GM18519 (cell line): ENCODE data around the gene FAS.

ENCODE experiments used
- ATAC-seq: cut with Tn5 transposase; IDR thresholded peaks from one replicate; pipeline ENCODE4 v1.9.1; 2021; ENCODE audit warnings: mild to moderate bottlenecking, moderate library complexity; ENCODE audit not compliant: unreplicated experiment, low FRiP score

The FAS gene

DNA sequence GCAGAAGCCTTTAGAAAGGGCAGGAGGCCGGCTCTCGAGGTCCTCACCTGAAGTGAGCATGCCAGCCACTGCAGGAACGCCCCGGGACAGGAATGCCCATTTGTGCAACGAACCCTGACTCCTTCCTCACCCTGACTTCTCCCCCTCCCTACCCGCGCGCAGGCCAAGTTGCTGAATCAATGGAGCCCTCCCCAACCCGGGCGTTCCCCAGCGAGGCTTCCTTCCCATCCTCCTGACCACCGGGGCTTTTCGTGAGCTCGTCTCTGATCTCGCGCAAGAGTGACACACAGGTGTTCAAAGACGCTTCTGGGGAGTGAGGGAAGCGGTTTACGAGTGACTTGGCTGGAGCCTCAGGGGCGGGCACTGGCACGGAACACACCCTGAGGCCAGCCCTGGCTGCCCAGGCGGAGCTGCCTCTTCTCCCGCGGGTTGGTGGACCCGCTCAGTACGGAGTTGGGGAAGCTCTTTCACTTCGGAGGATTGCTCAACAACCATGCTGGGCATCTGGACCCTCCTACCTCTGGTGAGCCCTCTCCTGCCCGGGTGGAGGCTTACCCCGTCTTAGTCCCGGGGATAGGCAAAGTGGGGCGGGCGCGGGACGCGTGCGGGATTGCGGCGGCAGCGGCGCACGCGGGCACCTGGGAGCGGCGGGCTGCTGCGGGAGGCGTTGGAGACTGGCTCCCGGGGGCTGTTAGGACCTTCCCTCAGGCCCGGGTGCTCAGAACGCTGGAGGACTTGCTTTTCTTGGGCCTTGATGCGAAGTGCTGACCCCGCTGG is at the start of gene FAS:
Gene FAS (plus strand): TSS at position 415 of the 777 bp plus-strand sequence. CDS start 79 bp downstream, at position 494.
- ATAC-seq = no peak

GRCh38 chr10:88941026-88941425 is 49.6 kb upstream of the FAS start:
- no peak for ATAC-seq

GRCh38 chr10:88943778-88944177 is 46.8 kb upstream of the FAS start:
- ATAC-seq = no peak

DNA sequence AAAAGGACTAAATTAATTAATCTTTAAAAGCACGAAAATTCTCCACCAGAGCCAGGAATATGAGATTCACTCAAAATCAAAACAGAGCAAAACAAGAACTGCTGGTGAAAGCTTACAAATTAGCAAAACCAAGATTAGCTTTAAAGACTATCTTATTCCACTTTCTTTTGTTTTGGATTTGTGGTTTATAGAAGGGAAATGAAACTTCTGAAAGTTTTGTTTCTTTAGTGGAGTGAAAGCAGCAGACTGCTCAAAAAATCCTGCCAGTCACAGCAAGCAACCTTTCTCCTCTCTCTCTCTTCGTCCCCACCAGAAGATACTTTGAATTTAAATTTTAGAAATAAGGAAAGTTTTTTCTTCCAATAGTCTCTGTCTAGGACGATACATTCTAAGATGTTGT is 45.8 kb upstream of the FAS start:
- no peak for ATAC-seq

DNA sequence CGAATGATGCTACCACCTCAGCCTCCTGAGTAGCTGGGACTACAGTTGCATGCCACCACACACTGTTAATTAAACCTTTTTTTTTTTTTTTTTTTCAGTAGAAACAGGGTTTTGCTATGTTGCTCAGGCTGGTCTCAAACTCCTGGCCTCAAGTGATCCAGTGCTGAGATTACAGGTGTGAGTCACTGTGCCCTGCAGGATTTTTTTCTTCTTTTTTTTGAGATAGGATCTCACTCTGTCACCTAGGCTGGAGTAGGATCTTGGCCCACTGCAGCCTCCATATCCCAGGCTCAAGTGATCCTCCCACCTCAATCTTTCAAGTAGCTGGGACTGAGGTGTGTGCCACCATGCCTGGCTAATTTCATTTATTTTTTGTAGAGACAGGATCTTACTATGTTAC is 44.4 kb upstream of the FAS start:
- ATAC-seq = no peak

DNA sequence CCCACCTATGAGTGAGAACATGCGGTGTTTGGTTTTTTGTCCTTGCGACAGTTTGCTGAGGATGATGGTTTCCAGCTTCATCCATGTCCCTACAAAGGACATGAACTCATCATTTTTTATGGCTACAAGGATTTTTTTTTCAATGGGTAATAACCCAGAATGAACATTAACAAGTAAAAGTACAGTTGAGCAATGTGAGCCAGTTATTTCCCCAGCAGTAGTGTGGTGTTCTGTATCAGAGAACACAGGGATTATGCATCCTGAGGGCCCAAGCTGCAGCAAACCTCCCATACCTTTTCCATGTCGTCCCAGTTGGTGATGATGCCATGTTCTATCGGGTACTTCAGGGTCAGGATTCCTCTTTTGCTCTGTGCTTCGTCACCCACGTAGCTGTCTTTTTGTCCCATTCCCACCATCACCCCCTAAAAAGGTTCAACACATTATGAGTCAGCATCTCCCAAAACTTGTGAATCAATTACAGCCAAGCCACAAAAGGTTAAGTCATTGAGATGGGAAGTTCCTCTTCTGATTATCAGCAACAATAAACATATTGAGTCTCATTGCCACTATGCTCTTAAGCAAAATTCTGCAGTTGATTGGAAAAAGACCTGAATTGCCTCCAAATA is 43.5 kb upstream of the FAS start:
- no peak for ATAC-seq

DNA sequence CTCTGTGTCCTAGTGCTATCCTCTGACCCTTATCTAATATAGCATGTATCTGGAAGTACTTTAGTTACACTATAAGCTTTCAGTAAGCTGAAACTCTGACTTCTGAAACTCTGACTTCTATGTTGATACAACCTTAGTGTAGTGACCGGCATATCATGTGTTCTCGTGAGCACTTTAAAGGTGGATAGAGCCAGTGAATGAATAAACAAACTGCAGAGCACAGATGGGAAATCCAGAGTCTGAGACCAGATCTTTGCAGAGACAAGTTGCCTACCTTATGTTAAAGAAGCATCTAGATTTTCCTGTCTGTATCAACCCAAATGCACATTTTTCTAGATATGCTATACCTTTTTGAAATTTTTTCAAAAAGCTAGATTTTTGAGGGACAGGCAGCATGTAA is 41.5 kb upstream of the FAS start:
- ATAC-seq = no peak

DNA sequence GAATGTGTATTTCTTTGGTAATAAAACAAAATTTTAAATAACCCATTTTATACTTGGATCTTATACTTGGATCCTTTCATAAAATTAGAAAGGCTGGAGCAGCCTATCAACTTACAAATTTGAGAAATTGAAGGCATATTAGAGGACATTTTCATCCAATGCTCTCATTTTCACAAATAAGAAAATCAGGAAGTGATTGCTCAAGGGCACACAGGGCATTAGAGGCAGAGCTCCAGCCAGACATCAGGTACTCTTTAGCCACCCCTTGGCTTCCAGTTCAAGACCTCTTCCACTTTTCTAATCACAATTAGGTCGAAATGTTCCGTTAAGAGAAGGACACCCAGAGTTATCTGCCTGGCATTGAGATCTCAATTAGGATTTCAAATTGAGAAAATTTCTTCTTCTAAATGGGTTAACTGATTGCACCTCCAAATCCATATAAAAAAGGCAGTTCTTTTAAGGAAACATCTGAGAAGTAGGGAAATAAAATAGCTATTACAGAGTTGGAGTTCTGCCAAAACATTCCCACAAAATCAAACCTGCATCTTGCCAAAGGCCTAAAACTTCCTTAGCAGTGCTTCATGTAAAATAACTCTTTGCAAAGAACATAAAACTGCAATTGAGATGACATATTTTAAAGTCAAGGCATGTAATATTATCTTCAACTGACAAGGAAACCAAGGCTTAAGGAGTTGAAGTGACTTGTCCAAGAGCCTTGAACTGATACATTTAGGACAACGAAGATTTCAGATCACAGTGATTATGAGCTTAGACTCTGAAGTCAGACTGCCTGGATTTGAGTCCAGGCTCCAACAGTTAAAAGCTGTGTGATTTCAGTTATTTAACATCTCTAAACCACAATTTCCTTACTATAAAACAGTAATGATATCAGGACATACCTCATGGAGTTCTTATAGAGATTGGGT is 40.4 kb upstream of the FAS start:
- ATAC-seq = no peak

DNA sequence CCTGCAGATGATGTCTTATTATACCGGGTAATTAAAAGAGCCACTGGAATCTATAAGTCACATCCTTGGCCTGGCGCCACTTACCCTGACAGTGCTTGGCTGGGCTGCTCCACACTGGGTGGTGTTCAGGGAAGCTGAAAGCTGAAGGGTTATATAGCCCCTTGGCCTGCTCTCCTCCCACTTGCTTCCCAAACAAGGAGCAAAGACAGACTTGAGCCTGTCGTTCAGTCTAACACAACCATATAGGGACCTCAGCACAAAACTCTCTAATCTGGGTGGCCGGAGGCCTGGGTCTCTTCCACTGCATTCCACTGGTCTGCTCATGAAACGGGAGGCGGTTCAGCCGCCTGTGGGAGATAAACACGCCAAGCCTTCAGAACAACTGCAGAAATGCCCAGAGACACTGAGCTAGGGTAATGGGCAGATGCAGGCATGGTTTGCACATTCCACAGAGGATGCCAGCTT is 37.9 kb upstream of the FAS start, which contains the start of gene ACTA2:
Gene ACTA2 (minus strand): TSS at position 127 of the 465 bp plus-strand sequence. CDS start 3,843 bp downstream, outside the sequence.
- ATAC-seq = no peak

- no peak for ATAC-seq
Measured at GRCh38 chr10:88953662-88954061, 36.9 kb upstream of the FAS start.

DNA sequence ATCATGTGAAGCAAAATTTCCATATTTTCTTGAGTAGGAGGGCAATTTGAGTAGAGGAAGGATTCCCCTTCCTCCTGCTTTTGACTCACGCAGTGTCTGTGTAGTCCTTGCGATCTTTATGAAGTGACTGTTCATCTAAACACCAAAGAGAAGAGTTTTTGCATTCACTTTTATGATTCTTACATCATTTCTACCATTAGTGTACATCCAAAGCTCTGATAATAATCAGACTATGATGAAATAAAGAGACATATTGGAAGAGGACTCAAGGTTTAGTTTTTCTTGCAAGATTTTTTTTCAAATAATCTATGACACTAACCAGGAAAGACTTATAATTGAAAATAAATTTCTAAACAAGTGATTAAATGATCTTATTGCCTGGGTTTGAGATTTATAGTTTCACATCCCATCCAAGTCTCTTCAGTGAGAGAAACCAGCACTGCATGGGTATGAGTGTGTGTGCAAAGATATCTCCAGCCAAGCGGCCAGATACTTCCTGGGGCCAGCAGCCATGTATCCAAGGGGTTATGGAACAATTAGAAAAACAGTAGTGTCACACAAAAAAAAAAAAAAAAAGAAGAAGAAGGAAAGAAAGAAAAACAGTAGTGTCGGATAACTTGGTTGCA is 36.0 kb upstream of the FAS start:
- ATAC-seq = no peak

- ATAC-seq = no peak
Measured at GRCh38 chr10:88957381-88957780, 33.2 kb upstream of the FAS start.

DNA sequence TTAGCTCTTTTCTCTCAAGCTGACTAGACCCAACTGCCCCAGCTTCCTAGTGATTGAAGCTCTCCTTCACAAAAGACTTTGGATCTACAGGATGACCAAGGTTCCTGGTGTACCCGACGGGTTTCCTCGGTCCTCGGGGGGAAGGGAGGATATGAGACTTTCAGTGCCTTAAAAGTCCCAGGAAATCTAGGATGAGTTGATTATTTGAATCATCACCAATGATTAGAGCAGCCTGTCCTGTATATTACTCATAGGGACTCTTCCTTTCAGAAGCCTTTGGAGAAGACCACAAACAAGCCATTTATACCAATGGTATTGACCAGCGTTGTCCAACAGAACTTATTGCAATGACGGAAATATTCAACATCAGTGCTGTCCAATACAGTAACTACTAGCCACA is 31.9 kb upstream of the FAS start:
- ATAC-seq = no peak

DNA sequence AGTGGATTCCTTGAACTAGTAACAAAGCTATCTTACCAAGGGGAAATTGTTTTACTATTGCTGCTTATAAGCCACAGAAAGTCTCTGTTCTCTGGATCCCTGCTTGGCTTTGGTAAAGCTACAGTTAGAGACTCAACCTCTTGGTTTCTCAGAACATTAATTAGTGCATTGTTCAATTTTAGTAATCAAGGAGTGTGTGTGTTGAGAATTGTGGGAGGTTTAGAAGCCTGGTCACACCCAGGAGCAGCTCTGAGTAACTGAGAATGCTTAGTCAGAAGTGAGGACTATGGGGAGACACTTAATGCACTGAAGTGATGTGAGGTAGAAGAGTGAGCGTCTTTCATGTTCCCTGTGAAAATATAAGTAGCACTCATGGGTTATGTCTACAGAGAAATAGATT is 29.8 kb upstream of the FAS start:
- ATAC-seq = no peak

- no peak for ATAC-seq
Measured at GRCh38 chr10:88961266-88961665, 29.3 kb upstream of the FAS start.

DNA sequence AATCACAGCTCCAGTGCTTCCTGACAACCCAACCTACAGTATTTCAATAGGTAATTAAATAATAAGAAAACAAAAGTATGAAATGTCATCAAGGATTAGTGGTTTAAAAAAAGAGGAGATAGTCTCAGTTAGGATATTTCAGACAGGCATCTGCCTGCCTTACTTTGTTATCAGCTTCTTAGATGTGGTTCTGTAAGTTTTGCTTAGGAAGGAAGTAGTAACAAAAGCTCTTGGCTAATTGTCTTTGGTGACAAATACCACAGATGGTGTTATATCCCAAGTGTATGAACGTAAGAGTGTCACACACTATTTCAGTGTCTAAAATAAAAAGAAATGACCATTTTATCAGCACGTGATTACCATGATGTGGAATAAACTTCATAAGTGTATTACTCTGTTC is 28.3 kb upstream of the FAS start:
- no peak for ATAC-seq

DNA sequence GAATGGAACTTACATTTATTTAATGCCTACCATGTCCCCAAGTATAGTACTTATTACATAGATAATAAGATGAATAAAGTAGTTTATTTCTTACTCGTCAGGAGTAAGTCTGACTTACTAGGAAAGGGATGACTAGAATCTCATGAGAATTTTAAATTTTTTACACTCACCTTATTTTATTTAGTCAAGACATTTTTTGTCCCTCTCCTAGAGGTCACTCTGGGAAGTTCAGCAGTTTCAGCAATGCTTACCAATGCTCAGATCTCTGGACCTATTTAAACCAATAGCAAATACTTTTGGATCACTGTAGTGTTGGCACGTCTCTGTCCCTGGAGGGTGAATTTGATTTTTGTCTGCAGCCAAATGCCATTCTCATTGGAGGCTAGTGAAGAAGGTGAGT is 27.3 kb upstream of the FAS start:
- ATAC-seq = no peak

DNA sequence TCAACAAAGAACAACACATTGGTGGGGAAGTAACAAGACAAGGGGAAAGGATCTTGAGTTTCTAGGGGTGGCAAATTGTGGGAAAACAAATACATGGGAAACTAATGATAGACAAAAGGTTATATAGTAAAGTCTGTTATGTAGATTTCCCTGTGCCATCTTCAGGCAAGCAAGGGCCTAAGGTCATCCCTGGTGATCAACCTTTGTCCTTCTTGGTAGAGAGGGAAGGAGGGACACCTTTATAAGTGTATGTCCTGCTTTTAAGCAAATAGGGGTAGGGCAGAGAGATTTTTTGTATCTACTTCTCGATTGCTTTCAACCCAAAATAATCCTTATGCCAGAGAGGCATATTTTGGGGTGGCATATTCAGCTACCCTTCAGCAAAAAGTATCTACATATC is 26.2 kb upstream of the FAS start:
- no peak for ATAC-seq

- ATAC-seq = no peak
Measured at GRCh38 chr10:88964869-88965415, 25.7 kb upstream of the FAS start.

GRCh38 chr10:88966797-88967196 is 23.8 kb upstream of the FAS start:
- no peak for ATAC-seq
